Measurements from ENCODE around the gene MOGAT1.

MOGAT1 gene

DNA sequence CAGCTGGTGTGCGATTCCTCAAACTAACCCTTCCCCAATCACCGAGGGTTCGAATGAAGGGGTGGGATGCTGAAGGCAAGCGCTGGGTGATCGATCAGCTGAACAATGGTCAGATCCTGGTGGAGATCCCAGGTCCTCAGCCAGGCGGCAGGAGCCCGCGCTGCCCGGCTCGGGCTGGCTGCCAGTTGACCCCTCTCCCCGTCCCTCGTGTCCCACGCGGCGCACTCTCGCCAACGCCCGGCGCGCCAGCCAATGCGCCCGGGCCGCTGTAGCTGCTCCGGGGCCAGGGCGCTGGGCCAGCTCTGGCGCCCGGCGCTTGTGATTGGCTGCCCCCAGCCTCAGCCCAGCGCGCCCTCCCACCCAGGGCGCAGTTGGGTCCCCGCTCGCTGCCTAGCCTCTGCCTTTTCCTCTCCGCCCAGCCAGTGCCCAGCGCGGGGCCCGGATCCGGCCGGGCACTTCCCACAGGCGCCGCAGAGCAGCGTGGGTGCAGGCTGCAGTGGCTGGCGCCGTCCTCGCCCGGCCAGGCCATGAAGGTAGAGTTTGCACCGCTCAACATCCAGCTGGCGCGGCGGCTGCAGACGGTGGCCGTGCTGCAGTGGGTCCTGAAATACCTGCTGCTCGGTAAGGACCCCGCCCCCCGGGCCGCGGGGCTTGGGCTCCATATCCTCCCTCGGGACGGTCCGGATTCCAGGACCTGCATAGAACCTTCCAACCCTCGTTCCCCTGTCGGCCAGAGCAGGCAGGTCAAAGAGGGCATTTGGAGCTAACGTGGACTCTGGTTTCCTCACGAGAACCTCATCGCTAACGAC, at the start of gene MOGAT1:
Gene MOGAT1, plus strand, starts transcription at position 400 of the 809 bp plus-strand sequence. Its CDS starts 128 bp downstream, at position 528.
- DNase-seq (ENCODE audit: low spot score), result no peak

- no peak for DNase-seq (ENCODE audit: low spot score)
Measured at GRCh38 chr2:222621893-222622292, 49.6 kb upstream of the MOGAT1 start.

DNA sequence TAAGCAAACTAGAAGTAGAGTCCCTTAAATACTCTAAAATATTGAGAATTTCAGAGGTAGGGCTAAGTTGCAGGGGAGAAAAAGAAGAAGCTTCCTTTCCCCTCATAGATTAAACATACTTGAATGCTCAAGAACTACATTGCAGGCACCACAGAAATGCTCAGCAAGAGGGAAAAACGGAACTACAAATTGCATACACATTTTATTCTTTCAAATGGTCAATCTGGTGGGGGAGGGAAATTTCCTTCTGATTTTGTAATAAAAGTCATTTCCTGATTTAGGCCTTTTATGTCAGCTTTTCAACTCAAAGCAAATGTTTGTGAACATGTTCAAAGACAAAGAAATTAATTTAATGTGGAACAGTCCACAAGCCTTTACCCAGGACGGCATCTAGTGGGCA, 48.5 kb upstream of the MOGAT1 start:
- no peak for DNase-seq (ENCODE audit: low spot score)

GRCh38 chr2:222623756-222624309, 47.6 kb upstream of the MOGAT1 start:
- no peak for DNase-seq (ENCODE audit: low spot score)

DNA sequence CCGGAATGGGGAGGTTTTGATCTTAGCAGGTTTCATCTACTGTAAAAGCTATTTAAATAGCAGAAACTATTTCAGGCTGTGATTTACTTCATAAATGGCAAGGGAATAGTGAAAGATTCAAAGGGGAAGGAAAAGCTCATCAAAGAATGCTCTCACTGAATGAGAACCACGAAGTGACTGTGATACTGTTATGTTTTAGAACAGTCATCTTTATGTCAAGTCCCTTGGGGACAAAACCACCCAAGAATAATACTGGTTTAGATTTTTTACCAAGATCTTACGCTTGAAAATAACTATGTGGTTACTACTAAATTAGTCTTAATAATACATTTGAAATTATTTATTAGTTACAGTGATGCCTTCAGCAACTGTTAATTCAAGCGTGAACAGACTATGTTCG, 43.7 kb upstream of the MOGAT1 start:
- DNase-seq (ENCODE audit: low spot score), result no peak

- DNase-seq (ENCODE audit: low spot score), result no peak
Measured at GRCh38 chr2:222635295-222635694, 36.2 kb upstream of the MOGAT1 start.

- DNase-seq (ENCODE audit: low spot score), result no peak
Measured at GRCh38 chr2:222637067-222637466, 34.4 kb upstream of the MOGAT1 start.

GRCh38 chr2:222641336-222641735, 30.1 kb upstream of the MOGAT1 start:
- DNase-seq (ENCODE audit: low spot score), result no peak

DNA sequence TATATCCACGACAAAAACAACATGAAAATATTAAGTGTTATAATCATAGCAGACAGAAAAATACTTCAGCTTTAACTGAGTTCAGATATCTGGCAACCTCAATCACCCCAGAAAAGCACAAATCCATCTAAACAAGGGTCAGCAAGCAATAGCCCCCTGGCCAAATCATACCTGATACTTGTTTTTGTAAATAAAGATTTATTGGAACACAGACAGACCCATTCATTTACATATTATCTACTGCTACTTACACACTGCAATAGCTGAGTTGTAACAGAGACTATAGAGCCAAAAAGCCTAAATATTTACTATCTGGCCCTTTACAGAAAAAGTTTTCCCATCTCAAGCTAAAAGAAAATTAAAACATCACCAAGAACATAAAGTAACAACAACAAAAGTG, 28.3 kb upstream of the MOGAT1 start:
- DNase-seq (ENCODE audit: low spot score), result no peak

- no peak for DNase-seq (ENCODE audit: low spot score)
Measured at GRCh38 chr2:222646008-222646407, 25.4 kb upstream of the MOGAT1 start.

- no peak for DNase-seq (ENCODE audit: low spot score)
Measured at GRCh38 chr2:222649801-222650200, 21.7 kb upstream of the MOGAT1 start.

DNA sequence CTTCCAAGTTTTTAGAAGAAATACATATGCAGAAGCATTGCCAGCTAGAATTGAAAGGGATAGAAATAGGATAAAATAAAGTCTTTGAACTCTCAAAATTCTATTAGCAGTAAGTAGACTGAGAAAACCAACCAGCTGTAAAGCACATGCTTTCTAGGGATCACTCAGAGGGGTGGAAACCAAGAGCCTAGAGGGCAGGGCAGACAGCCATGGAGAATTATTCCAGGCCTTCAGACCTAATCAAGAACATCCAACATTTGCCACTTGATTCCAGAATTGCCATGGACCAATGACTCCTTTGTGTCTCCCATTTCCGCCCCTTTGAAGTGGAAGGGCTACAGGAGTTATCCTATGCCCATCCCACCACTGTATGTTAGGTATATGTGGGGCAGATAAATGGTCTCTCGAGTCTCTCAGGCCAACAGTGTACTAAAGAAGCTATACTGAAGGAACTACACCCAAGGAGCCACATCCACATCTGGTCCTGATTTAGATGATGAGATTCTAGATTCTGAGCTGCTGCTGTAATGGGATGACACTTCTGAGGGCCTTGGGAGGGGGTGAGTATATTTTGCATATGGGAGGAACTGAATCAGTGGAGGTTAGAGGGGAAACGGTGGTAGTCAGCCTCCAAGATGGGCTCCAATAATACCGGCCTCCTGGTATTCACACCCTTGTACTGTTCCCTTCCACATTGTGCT, 19.6 kb upstream of the MOGAT1 start:
- DNase-seq (ENCODE audit: low spot score), result no peak

GRCh38 chr2:222652491-222653255, 18.8 kb upstream of the MOGAT1 start:
- DNase-seq (ENCODE audit: low spot score), result no peak

GRCh38 chr2:222653280-222653679, 18.2 kb upstream of the MOGAT1 start:
- no peak for DNase-seq (ENCODE audit: low spot score)

DNA sequence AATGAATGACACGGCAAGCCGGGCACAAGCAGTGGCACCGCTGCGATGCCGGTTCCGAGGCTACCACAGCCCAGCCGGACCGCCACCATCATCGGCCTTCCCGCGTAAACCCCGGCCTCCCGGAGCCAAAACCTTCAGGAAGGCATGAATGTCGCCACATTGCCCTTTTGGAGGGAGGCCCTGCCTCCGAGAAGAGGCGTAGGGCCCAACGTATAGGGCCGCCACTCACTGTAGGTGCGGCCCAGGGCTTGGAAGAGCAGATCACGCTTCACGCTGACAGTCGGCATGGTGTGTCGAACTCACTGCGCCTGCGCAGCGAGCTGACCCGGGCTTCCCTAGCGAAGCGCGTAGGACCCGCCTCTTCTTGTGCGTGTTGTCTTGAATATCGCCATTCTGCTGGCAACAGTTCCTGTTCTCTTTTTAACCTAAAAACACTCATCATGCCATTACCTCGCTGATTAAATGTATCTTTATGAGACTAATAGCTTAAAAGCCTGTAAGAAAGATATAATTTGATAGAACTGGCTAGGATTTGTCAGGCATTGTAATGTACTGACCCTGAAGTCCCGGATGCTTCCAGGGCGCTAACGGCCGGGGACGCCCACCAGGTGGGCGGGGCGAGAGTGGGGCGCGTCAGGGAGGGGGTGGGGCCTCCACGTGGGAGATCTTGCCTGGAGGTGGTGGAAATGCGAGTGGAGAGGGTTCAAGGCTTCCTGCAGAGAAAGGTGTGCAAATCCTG, 15.5 kb upstream of the MOGAT1 start, which contains the start of gene FARSB:
Gene FARSB, minus strand, starts transcription at position 306 of the 739 bp plus-strand sequence. Its CDS starts 19 bp downstream, at position 287.
- DNase-seq (ENCODE audit: low spot score), result peak; percentile 94

DNA sequence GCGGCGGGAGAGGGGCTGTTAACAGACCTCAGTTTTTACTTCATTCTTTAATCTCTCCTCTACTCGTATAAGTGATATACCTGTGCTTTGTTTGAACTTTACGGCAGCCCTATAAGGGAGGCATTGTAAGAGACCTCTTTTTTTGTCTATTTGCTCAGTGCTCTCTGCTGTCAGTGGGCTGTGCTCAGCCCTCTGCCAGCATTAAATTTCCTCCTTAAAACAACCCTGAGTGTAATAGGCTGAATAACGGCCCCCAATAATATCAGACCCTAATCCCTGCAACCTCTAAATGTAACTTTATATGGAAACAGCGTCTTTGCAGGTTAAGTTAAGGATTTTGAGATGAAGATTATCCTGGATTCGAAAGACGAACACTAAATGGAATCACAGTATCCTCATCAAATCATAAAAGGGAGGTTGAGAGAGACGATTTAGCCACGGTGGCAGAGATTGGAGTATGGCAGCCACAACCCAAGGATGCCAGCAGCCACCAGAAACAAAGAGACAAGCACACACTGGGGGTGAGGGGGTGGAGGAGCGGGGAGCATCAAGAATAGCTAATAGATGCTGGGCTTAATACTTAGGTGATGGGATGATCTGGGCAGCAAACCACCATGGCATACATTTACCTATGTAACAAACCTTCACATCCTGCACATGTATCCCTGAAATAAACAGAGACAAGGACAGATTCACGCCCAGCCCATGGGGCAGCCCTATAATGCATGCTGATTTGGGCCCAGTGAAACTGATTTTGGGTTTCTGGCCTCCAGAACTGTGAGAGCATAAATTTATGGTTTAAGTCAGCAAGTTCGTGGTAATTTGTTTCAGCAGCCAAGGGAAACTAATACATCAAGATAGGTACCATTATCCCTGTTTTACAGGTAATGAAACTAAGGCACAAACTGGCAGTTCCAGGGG, 14.7 kb upstream of the MOGAT1 start:
- DNase-seq (ENCODE audit: low spot score), result no peak

DNA sequence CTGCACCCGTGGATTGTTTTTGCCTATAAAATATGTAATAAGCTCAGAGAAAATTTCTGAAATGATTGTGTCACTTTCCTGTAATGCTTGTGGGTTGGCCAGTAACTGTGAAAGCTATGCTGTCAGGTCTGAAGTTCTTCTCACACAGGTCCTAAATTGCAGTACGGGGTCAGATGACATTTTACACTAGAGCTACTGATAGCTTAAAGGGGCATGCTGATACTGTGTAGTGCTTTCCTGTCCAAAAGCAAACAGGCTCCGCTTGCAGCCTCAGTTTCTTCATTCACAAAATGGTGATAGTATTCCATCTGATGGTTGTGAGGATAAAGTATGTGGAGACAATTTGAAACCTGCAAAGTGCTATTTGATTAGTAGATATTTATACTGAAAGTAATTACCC, 8.0 kb upstream of the MOGAT1 start:
- no peak for DNase-seq (ENCODE audit: low spot score)

DNA sequence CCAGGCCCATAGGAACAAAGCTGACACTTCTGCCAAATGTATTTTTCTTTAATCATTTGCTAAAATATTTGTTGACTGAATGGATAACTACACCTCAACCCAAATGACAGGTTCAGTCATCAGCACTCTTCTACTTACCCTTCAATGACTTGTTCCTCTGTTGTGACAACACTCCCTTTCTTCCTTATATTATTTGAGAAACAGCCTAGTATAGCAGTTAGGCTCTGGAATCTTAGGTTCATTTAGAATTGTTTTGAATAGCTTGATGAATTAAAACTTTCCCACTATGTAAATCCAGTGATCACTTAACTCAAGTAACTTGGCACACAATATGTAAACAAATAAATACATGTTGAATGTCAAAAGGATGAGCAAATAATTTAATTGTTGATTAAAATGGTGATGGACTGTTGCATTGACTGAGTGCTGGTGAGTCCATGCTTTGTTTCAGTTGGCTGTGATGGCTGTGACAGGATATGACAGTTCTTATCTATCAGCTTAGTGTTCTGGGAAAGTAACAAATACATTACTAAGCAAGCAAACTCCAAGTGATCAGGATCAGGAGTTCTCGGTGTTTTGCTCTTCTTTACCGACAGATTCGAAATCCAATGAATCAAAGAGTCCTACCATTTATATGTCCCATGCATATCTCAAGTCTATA, 2.8 kb upstream of the MOGAT1 start:
- DNase-seq (ENCODE audit: low spot score), result no peak

DNA sequence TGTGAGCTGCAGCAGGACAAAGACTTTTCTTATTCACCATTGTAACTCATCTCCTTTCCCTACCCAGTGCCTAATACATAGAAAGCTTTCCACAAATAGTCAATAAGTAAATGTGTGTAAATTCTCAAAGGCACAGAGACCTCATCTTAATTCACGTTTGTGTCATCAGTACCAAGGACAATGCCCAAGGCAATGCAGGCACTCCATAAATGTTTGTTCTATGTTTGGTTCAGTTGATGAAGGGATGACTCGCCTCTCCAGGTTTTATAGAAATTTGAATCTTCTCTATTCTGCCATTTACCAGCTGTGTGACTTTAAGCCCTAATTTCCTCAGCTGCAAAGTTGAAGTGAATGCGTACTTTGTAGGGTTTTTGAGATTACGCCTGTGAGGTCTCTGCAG, 2.1 kb upstream of the MOGAT1 start:
- no peak for DNase-seq (ENCODE audit: low spot score)
